Left ventricle myocardium inferior (tissue), 1 donor: ENCODE data around the gene URI1. TPM values are rescaled to one million over a fixed set of nuclear protein-coding genes. Genes with fewer than 3 reads are reported as not detected.

Experiments used
- DNase-seq: peaks from one replicate; pipeline ENCODE4 v3.0.0-alpha.2; 2020
- H3K27ac ChIP-seq: fragments of 200-600 bp; replicated peaks from 2 replicates; pipeline ENCODE4 v1.8.0; 2021
- H3K27me3 ChIP-seq: fragments of 200-600 bp; 2 replicates; pipeline ENCODE4 v1.8.0; 2021; ENCODE audit warnings: low read depth
- H3K36me3 ChIP-seq: fragments of 200-600 bp; 2 replicates; pipeline ENCODE4 v1.8.0; 2021
- H3K4me1 ChIP-seq: fragments of 200-600 bp; 2 replicates; pipeline ENCODE4 v1.8.0; 2021
- H3K4me3 ChIP-seq: fragments of 200-600 bp; 2 replicates; pipeline ENCODE4 v1.8.0; 2021; ENCODE audit warnings: mild to moderate bottlenecking, moderate library complexity
- H3K9me3 ChIP-seq: fragments of 200-600 bp; replicated peaks from 2 replicates; pipeline ENCODE4 v1.8.0; 2021
- CTCF ChIP-seq: fragments of 200-600 bp; IDR thresholded peaks from 2 replicates; pipeline ENCODE4 v1.8.0; 2021; ENCODE audit warnings: antibody characterized with exemption, mild to moderate bottlenecking, borderline replicate concordance
- intact Hi-C: fragments of 100-400 bp; cut with micrococcal nuclease; formaldehyde crosslinking; loops from one replicate; pipeline ENCODE4 v1.11.0; 2022
- long read RNA-seq: library from polyadenylated mRNA; unstranded; transcript quantifications from one replicate; pipeline ENCODE4 v2.0.0, GENCODE V29; 2021
- total RNA-seq: library from RNA; stranded (reverse); fragmentation: NEBNext Ultra II Directional; extraction: Animal tissue kit (Norgen Biotek cat#: 25700); gene quantifications from one replicate; pipeline ENCODE4 v1.2.1, GENCODE V29; 2021
- donor health status: DM: no; HTN: yes; CAD: no; lungs with severe emphysema.

Gene URI1
- 43.0 TPM for total RNA-seq
- long read RNA-seq, transcript URI1-202 (11 exons, 3,444 nt), result major isoform, 44 of 81 reads
- long read RNA-seq, transcript URI1-206 (10 exons, 2,495 nt), result minor isoform, 17 of 81 reads
- long read RNA-seq, partial matches to known transcripts, result 10 of 81 reads
- long read RNA-seq, other reads (novel, unspliced or antisense), result 10 of 81 reads

- Histone ChIP-seq H3K4me3 (peak within 1 kb of the TSS; percentile 95), H3K27me3 (peaks cover 10% of the 10 kb centered on the region), H3K9me3 (peaks cover 6% of the 10 kb centered on the region), H3K4me1 (peaks cover 42% of the 10 kb centered on the region), H3K27ac (peak within 1 kb of the TSS; percentile 80), H3K36me3 (no peaks in the 10 kb centered on the region)
- no peak for TF ChIP-seq CTCF
- DNase-seq, result peak; percentile 92
- intact Hi-C loops, result no loop called here
Measured at GRCh38 chr19:29941828-29942403, at the start of gene URI1. TSS of gene URI1 (plus strand) at chr19:29942239. CDS start at chr19:29942548, 309 bp downstream.

- no peaks in the 10 kb centered on the region for H3K9me3 ChIP-seq
- H3K4me3 ChIP-seq, result no peak overlapping the region
- TF ChIP-seq CTCF, result no peak
- intact Hi-C loops, result no loop called here
- H3K27me3 ChIP-seq, result peaks cover 13% of the 10 kb centered on the region
- H3K27ac ChIP-seq, result no peak overlapping the region
- H3K36me3 ChIP-seq, result no peaks in the 10 kb centered on the region
- DNase-seq, result no peak
- no peaks in the 10 kb centered on the region for H3K4me1 ChIP-seq
Measured at GRCh38 chr19:29893606-29894284, 48.3 kb upstream of the URI1 start.

GRCh38 chr19:29896802-29897201 lies 45.2 kb upstream of the URI1 start:
- intact Hi-C loops, result no loop called here
- no peak for TF ChIP-seq CTCF

GRCh38 chr19:29897466-29897865 lies 44.6 kb upstream of the URI1 start:
- no peak for TF ChIP-seq CTCF
- Histone ChIP-seq H3K4me3 (no peak overlapping the region), H3K27me3 (peaks cover 17% of the 10 kb centered on the region), H3K4me1 (no peaks in the 10 kb centered on the region), H3K9me3 (no peaks in the 10 kb centered on the region), H3K27ac (no peak overlapping the region), H3K36me3 (no peaks in the 10 kb centered on the region)
- DNase-seq, result no peak
- intact Hi-C loops, result no loop called here

More at GRCh38 chr19:29896802-29897201, 45.2 kb upstream of the URI1 start:
- Histone ChIP-seq H3K27ac (no peak overlapping the region), H3K4me1 (no peaks in the 10 kb centered on the region), H3K36me3 (no peaks in the 10 kb centered on the region), H3K4me3 (no peak overlapping the region), H3K9me3 (no peaks in the 10 kb centered on the region), H3K27me3 (peaks cover 13% of the 10 kb centered on the region)
- DNase-seq, result no peak

- DNase-seq, result no peak
- Histone ChIP-seq H3K9me3 (peaks cover 10% of the 10 kb centered on the region), H3K27ac (no peak overlapping the region), H3K4me1 (no peaks in the 10 kb centered on the region), H3K27me3 (peaks cover 21% of the 10 kb centered on the region), H3K36me3 (no peaks in the 10 kb centered on the region), H3K4me3 (no peak overlapping the region)
- TF ChIP-seq CTCF, result no peak
- intact Hi-C loops, result no loop called here
Measured at GRCh38 chr19:29904017-29904416, 38.0 kb upstream of the URI1 start.
